HG03045 (cell line): Measurements from ENCODE around the gene CACFD1.

Experiments
- ATAC-seq: cut with Tn5 transposase; IDR thresholded peaks from one replicate; pipeline ENCODE4 v1.9.1; 2021; ENCODE audit warnings: mild to moderate bottlenecking, moderate library complexity; ENCODE audit not compliant: unreplicated experiment

CACFD1 gene

GRCh38 chr9:133478851-133479711 is 19.3 kb downstream of the CACFD1 start, which contains the start of gene SLC2A6:
Gene SLC2A6, minus strand, starts transcription at chr9:133479099. Its CDS starts 40 bp downstream, at chr9:133479059.
- peak; percentile 86 for ATAC-seq

GRCh38 chr9:133483611-133484010 is 23.8 kb downstream of the CACFD1 start:
- ATAC-seq, result no peak

GRCh38 chr9:133484671-133485437 is 25.1 kb downstream of the CACFD1 start:
- ATAC-seq, result no peak

- no peak for ATAC-seq
Observed at GRCh38 chr9:133485531-133486260, 25.9 kb downstream of the CACFD1 start.

GRCh38 chr9:133487331-133487725 is 27.6 kb downstream of the CACFD1 start:
- ATAC-seq, result no peak

GRCh38 chr9:133488686-133489252 is 29.0 kb downstream of the CACFD1 start:
- no peak for ATAC-seq

GRCh38 chr9:133489253-133490190 is 29.7 kb downstream of the CACFD1 start:
- no peak for ATAC-seq

GRCh38 chr9:133490201-133490681 is 30.5 kb downstream of the CACFD1 start:
- no peak for ATAC-seq

GRCh38 chr9:133490865-133491655 is 31.3 kb downstream of the CACFD1 start:
- ATAC-seq, result no peak

- ATAC-seq, result no peak
Observed at GRCh38 chr9:133491656-133491925, 31.8 kb downstream of the CACFD1 start.

GRCh38 chr9:133492061-133493021 is 32.6 kb downstream of the CACFD1 start:
- no peak for ATAC-seq

GRCh38 chr9:133493428-133493827 is 33.6 kb downstream of the CACFD1 start:
- ATAC-seq, result no peak

GRCh38 chr9:133493845-133494540 is 34.2 kb downstream of the CACFD1 start:
- ATAC-seq, result no peak

GRCh38 chr9:133494636-133495326 is 35.0 kb downstream of the CACFD1 start:
- ATAC-seq, result no peak

- no peak for ATAC-seq
Observed at GRCh38 chr9:133495327-133496293, 35.8 kb downstream of the CACFD1 start.
